HepG2 (cell line): Measurements from ENCODE around the gene RAPGEF2. TPM values are rescaled to one million over a fixed set of nuclear protein-coding genes. Genes with fewer than 3 reads are reported as not detected.

Experiments used
- CEBPB ChIP-seq: IDR thresholded peaks from 2 replicates; pipeline ENCODE4 v1.6.1; 2011; ENCODE audit warnings: low read depth, low read length, improper control_type of control experiment, borderline replicate concordance
- CEBPG ChIP-seq: IDR thresholded peaks from 2 replicates; pipeline ENCODE4 v1.6.1; 2016
- DNMT1 ChIP-seq: sonication (generic); formaldehyde crosslinking; IDR thresholded peaks from 2 replicates; pipeline ENCODE4 v1.5.1; 2020; ENCODE audit warnings: mild to moderate bottlenecking, missing genetic modification reagents
- ESRRA ChIP-seq: sonication (generic); formaldehyde crosslinking; IDR thresholded peaks from 2 replicates; pipeline ENCODE4 v1.5.1; 2020; ENCODE audit warnings: mild to moderate bottlenecking, low read depth, missing genetic modification reagents
- FOXO1 ChIP-seq: sonication (generic); formaldehyde crosslinking; IDR thresholded peaks from 2 replicates; pipeline ENCODE4 v1.4.0; 2020; ENCODE audit warnings: missing genetic modification reagents
- FOXP1 ChIP-seq, 2 experiments: fragments of 450-650 bp in 1 of 2; IDR thresholded peaks; 2 replicates each; pipeline ENCODE4 v1.6.1; 2017 to 2018; ENCODE audit warnings: antibody characterized with exemption in 1 of 2
- GABPA ChIP-seq, 2 experiments: IDR thresholded peaks; 2 replicates each; pipeline ENCODE4 v1.6.1; 2011 to 2016; ENCODE audit warnings: low read depth in 2 of 2, low read length in 1 of 2, missing biosample characterization in 1 of 2, missing genetic modification characterization in 1 of 2
- MIXL1 ChIP-seq: IDR thresholded peaks from 2 replicates; pipeline ENCODE4 v1.6.1; 2016
- MTERF4 ChIP-seq: sonication (generic); formaldehyde crosslinking; IDR thresholded peaks from 2 replicates; pipeline ENCODE4 v1.8.0; 2023; ENCODE audit warnings: mild to moderate bottlenecking, missing genetic modification reagents
- PHF5A ChIP-seq: IDR thresholded peaks from one replicate; pipeline ENCODE4 v1.6.1; 2018; ENCODE audit warnings: low read depth, missing genetic modification reagents; ENCODE audit not compliant: unreplicated experiment
- PRDM15 ChIP-seq: sonication (generic); formaldehyde crosslinking; IDR thresholded peaks from 2 replicates; pipeline ENCODE4 v1.4.0; 2020; ENCODE audit warnings: missing genetic modification reagents
- SAP130 ChIP-seq: IDR thresholded peaks from 2 replicates; pipeline ENCODE4 v1.6.1; 2016; ENCODE audit warnings: low read depth
- SIN3B ChIP-seq: fragments of 150-350 bp; IDR thresholded peaks from 2 replicates; pipeline ENCODE4 v1.6.1; 2014; ENCODE audit warnings: low read length
- TBP ChIP-seq: sonication (generic); formaldehyde crosslinking; IDR thresholded peaks from 2 replicates; pipeline ENCODE4 v1.5.0; 2020; ENCODE audit warnings: missing genetic modification reagents
- TP53 ChIP-seq: sonication (generic); formaldehyde crosslinking; conservative IDR thresholded peaks from 2 replicates; pipeline ENCODE4 v1.4.0; 2020; ENCODE audit warnings: missing genetic modification reagents
- XRCC5 ChIP-seq: fragments of 200-400 bp; formaldehyde crosslinking; optimal IDR thresholded peaks from 2 replicates; pipeline ENCODE3; 2017; ENCODE audit warnings: mild to moderate bottlenecking, low read length
- ZFP36L2 ChIP-seq: sonication (generic); formaldehyde crosslinking; IDR thresholded peaks from 2 replicates; pipeline ENCODE4 v1.4.0; 2020; ENCODE audit warnings: missing genetic modification reagents
- ZNF260 ChIP-seq: sonication (generic); formaldehyde crosslinking; IDR thresholded peaks from 2 replicates; pipeline ENCODE4 v1.4.0; 2020; ENCODE audit warnings: missing genetic modification reagents, low read depth, mild to moderate bottlenecking, borderline replicate concordance
- ZNF337 ChIP-seq: sonication (generic); formaldehyde crosslinking; IDR thresholded peaks from 2 replicates; pipeline ENCODE4 v1.5.1; 2020; ENCODE audit warnings: missing genetic modification reagents, low read depth, mild to moderate bottlenecking, borderline replicate concordance
- ZNF672 ChIP-seq: sonication (generic); formaldehyde crosslinking; IDR thresholded peaks from 2 replicates; pipeline ENCODE4 v1.8.1; 2022; ENCODE audit warnings: missing genetic modification reagents
- polyA plus RNA-seq, 8 experiments: library from polyadenylated mRNA; depleted of rRNA in 3 of 8; stranded (reverse) in 7 of 8; unstranded in 1 of 8; fragments of >200 nt; fragmentation: Illumina TruSeq in 4 of 8; extraction: Trizol in 4 of 8; gene quantifications; 2 replicates each; pipeline versions ENCODE4 v1.2.1 to v1.2.3, GENCODE V29; 2011 to 2016; ENCODE audit warnings: low read depth in 4 of 8, missing spikeins in 1 of 8, mixed read lengths in 1 of 8; ENCODE audit not compliant: insufficient read depth in 1 of 8
- total RNA-seq, 5 experiments: library from RNA; depleted of rRNA; stranded (reverse); fragments of >200 nt; fragmentation: Illumina TruSeq; extraction: Trizol; gene quantifications; 2 replicates each; pipeline ENCODE4 v1.2.3, GENCODE V29; 2016; ENCODE audit warnings: low read depth in 1 of 5
- TF ChIP-seq, protein P1 (sequence below): IDR thresholded peaks from 2 replicates; pipeline ENCODE4 v1.6.1; 2016; ENCODE audit warnings: low read depth, control low read depth
- TF ChIP-seq, protein P2 (sequence below): sonication (generic); formaldehyde crosslinking; IDR thresholded peaks from 2 replicates; pipeline ENCODE4 v1.4.0; 2020; ENCODE audit warnings: missing genetic modification reagents, borderline replicate concordance

The RAPGEF2 gene
- total and polyA plus RNA-seq, 2 of the 13 experiments (the other 11 are each of a cell fraction or from before 2014, with no cell fraction given): 19.2 to 23.0 TPM

- TF ChIP-seq, protein P1, sequence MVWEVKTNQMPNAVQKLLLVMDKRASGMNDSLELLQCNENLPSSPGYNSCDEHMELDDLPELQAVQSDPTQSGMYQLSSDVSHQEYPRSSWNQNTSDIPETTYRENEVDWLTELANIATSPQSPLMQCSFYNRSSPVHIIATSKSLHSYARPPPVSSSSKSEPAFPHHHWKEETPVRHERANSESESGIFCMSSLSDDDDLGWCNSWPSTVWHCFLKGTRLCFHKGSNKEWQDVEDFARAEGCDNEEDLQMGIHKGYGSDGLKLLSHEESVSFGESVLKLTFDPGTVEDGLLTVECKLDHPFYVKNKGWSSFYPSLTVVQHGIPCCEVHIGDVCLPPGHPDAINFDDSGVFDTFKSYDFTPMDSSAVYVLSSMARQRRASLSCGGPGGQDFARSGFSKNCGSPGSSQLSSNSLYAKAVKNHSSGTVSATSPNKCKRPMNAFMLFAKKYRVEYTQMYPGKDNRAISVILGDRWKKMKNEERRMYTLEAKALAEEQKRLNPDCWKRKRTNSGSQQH (CRISPR knock-in tag): no peak
- TF ChIP-seq CEBPG (CRISPR knock-in tag) (peak; percentile 92), PRDM15 (peak; percentile 87; the same call in 1 of the 2 replicates), ZNF337 (no peak), GABPA (IDR thresholded peaks at IDR 0.05; ENCODE audit: low read depth, low read length) (no peak), GABPA (CRISPR knock-in tag; IDR thresholded peaks at IDR 0.05; ENCODE audit: low read depth) (0 out of 2 replicates have a peak, but pooled peaks have one; percentile 33), ZFP36L2 (CRISPR knock-in tag) (no peak), DNMT1 (CRISPR knock-in tag) (no peak), FOXP1 (IDR thresholded peaks at IDR 0.05) (no peak), FOXP1 (CRISPR knock-in tag; IDR thresholded peaks at IDR 0.05) (peak; percentile 55; the same call in 1 of the 2 replicates), TBP (no peak), SIN3B (no peak), SAP130 (CRISPR knock-in tag) (peak; percentile 83), XRCC5 (peak; percentile 51), MIXL1 (0 out of 2 replicates have a peak, but pooled peaks have one; percentile 54), TP53 (CRISPR knock-in tag) (no peak), PHF5A (CRISPR knock-in tag) (no peak), ZNF260 (CRISPR knock-in tag) (no peak), ESRRA (no peak), MTERF4 (CRISPR knock-in tag) (no peak), CEBPB (peak; percentile 88), FOXO1 (CRISPR knock-in tag) (peak; percentile 13; the same call in 1 of the 2 replicates), ZNF672 (no peak)
- TF ChIP-seq, protein P2, sequence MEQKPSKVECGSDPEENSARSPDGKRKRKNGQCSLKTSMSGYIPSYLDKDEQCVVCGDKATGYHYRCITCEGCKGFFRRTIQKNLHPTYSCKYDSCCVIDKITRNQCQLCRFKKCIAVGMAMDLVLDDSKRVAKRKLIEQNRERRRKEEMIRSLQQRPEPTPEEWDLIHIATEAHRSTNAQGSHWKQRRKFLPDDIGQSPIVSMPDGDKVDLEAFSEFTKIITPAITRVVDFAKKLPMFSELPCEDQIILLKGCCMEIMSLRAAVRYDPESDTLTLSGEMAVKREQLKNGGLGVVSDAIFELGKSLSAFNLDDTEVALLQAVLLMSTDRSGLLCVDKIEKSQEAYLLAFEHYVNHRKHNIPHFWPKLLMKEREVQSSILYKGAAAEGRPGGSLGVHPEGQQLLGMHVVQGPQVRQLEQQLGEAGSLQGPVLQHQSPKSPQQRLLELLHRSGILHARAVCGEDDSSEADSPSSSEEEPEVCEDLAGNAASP (CRISPR knock-in tag): peak; percentile 35; the same call in 1 of the 2 replicates
Measured at GRCh38 chr4:159104694-159105414, 2.0 kb downstream of the RAPGEF2 start (continued).
